ENCODE results near the gene INO80D.
A peak's percentile ranks its signal among the peaks of the same experiment; 100 is the strongest.
"Not testable (repeated sequence)": the region's sequence is repeated elsewhere in the genome, so short reads cannot be mapped to it uniquely, and the experiment has no call there.

The INO80D gene

GRCh38 chr2:206085742-206086445, at the start of gene INO80D:
INO80D (minus strand) TSS chr2:206086174; CDS start chr2:206063016, 23,158 bp downstream.
- DNase-seq (ENCODE audit: low read depth in 2 of 3, low spot score in 1 of 3): peak; percentile 60 to 72 (median 67)

- DNase-seq (ENCODE audit: low read depth in 2 of 3, low spot score in 1 of 3): no peak
Measured at GRCh38 chr2:206127656-206128055, 41.7 kb upstream of the INO80D start.

GRCh38 chr2:206125901-206126300, 39.9 kb upstream of the INO80D start:
- DNase-seq (ENCODE audit: low read depth in 2 of 3, low spot score in 1 of 3): no peak

- DNase-seq (ENCODE audit: low read depth in 2 of 3, low spot score in 1 of 3): not testable (repeated sequence)
Measured at GRCh38 chr2:206122569-206122968, 36.6 kb upstream of the INO80D start.

GRCh38 chr2:206116278-206116677, 30.3 kb upstream of the INO80D start:
- DNase-seq (ENCODE audit: low read depth in 2 of 3, low spot score in 1 of 3): no peak

- DNase-seq (ENCODE audit: low read depth in 2 of 3, low spot score in 1 of 3): no peak
Measured at GRCh38 chr2:206115026-206115578, 29.1 kb upstream of the INO80D start.

GRCh38 chr2:206112846-206113547, 27.0 kb upstream of the INO80D start:
- no peak for DNase-seq (ENCODE audit: low read depth in 2 of 3, low spot score in 1 of 3)

- no peak for DNase-seq (ENCODE audit: low read depth in 2 of 3, low spot score in 1 of 3)
Measured at GRCh38 chr2:206112108-206112507, 26.1 kb upstream of the INO80D start.

GRCh38 chr2:206108713-206109112, 22.7 kb upstream of the INO80D start:
- no peak for DNase-seq (ENCODE audit: low read depth in 2 of 3, low spot score in 1 of 3)

- DNase-seq (ENCODE audit: low read depth in 2 of 3, low spot score in 1 of 3): no peak
Measured at GRCh38 chr2:206105541-206105940, 19.6 kb upstream of the INO80D start.

- no peak for DNase-seq (ENCODE audit: low read depth in 2 of 3, low spot score in 1 of 3)
Measured at GRCh38 chr2:206105038-206105437, 19.1 kb upstream of the INO80D start.

GRCh38 chr2:206098872-206099271, 12.9 kb upstream of the INO80D start:
- not testable (repeated sequence) for DNase-seq (ENCODE audit: low read depth in 2 of 3, low spot score in 1 of 3)

- DNase-seq (ENCODE audit: low read depth in 2 of 3, low spot score in 1 of 3): no peak
Measured at GRCh38 chr2:206098471-206098870, 12.5 kb upstream of the INO80D start.

GRCh38 chr2:206096876-206097275, 10.9 kb upstream of the INO80D start:
- DNase-seq (ENCODE audit: low read depth in 2 of 3, low spot score in 1 of 3): no peak

GRCh38 chr2:206095536-206096332, 9.8 kb upstream of the INO80D start:
- DNase-seq (ENCODE audit: low read depth in 2 of 3, low spot score in 1 of 3): no peak

- no peak for DNase-seq (ENCODE audit: low read depth in 2 of 3, low spot score in 1 of 3)
Measured at GRCh38 chr2:206092297-206092696, 6.3 kb upstream of the INO80D start.

- DNase-seq (ENCODE audit: low read depth in 2 of 3, low spot score in 1 of 3): no peak
Measured at GRCh38 chr2:206088248-206088647, 2.3 kb upstream of the INO80D start.

GRCh38 chr2:206086716-206087350, 859 bp upstream of the INO80D start:
- DNase-seq (ENCODE audit: low read depth in 2 of 3, low spot score in 1 of 3): no peak

- peak in 1 of 3 donors; percentile 28 for DNase-seq (ENCODE audit: low read depth in 2 of 3, low spot score in 1 of 3)
Measured at GRCh38 chr2:206084870-206085741, 868 bp downstream of the INO80D start.

GRCh38 chr2:206084439-206084869, 1.5 kb downstream of the INO80D start:
- peak in 1 of 3 donors; percentile 22 for DNase-seq (ENCODE audit: low read depth in 2 of 3, low spot score in 1 of 3)
